ENCODE measurements around the gene ERAL1. TPM values are rescaled to one million over a fixed set of nuclear protein-coding genes. Genes with fewer than 3 reads are reported as not detected.

ERAL1 gene
- polyA plus RNA-seq, 3 donors: 27.7 to 34.5 (median 33.8) TPM

DNA sequence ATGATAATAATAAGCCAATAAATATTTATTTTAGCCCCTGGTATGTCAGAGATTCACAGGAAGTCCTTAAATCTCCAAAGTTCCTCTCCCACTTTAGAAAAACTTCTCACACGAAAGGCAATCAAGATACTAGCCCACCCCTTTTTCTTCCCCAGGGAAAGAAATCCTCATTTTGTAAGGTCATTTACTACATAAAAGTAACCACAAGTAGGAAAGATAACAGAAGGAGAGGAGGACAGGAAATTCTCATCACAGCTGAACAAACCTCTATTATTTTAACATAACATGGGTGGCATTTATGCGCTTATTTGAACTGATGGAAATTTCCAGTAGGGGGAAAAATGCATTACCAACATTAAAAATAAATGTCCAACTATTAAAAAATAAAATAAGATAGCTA lies 15.6 kb upstream of the ERAL1 start:
- Mint-ChIP-seq H3K4me1 (peaks cover 17% of the 10 kb centered on the region), H3K27me3 (ENCODE audit: low read depth in 3 of 3) (no peaks in the 10 kb centered on the region), H3K36me3 (peaks cover 3 to 6% of the 10 kb centered on the region in 2 donors), H3K27ac (no peak overlapping the region), H3K9me3 (peaks cover 0 to 2% (median 0%) of the 10 kb centered on the region in 7 donors), H3K4me3 (no peak overlapping the region)
- WGBS (ENCODE audit: insufficient coverage): no CpG with 5 or more reads among the region's 2 CpGs
- Histone ChIP-seq H2AFZ (ENCODE audit: insufficient read depth, low read depth, low read length, poor library complexity, severe bottlenecking) (no peak overlapping the region), H3K36me3 (replicated peaks in 1 of 2; ENCODE audit: control insufficient read depth in 1 of 2, insufficient read depth in 2 of 2, low read length in 2 of 2) (peaks cover 0 to 4% of the 10 kb centered on the region in 2 donors), H3K4me3 (replicated peaks in 1 of 3; ENCODE audit: low read depth in 2 of 3, low read length in 3 of 3) (no peak overlapping the region), H4K20me1 (ENCODE audit: insufficient read depth, low read length) (no peaks in the 10 kb centered on the region), H3K9me3 (replicated peaks in 1 of 2; ENCODE audit: control insufficient read depth in 1 of 2, insufficient read depth in 1 of 2, low read length in 2 of 2) (no peaks in the 10 kb centered on the region), H3K4me1 (ENCODE audit: control insufficient read depth in 1 of 2, insufficient read depth in 2 of 2, low read length in 2 of 2) (peaks cover 13 to 15% of the 10 kb centered on the region in 2 donors), H3K9ac (ENCODE audit: insufficient read depth, low read length, poor library complexity, severe bottlenecking) (no peak overlapping the region), H3K79me2 (ENCODE audit: insufficient read depth, low read length) (peaks cover 41% of the 10 kb centered on the region), H3K27me3 (ENCODE audit: control insufficient read depth in 2 of 2, insufficient read depth in 2 of 2, low read length in 2 of 2) (no peaks in the 10 kb centered on the region), H3K27ac (ENCODE audit: low read depth in 1 of 2, low read length in 2 of 2) (no peak overlapping the region), H3K4me2 (replicated peaks; ENCODE audit: extremely low read depth, low read length, poor library complexity, severe bottlenecking) (no peak overlapping the region)
- TF ChIP-seq, protein P1, sequence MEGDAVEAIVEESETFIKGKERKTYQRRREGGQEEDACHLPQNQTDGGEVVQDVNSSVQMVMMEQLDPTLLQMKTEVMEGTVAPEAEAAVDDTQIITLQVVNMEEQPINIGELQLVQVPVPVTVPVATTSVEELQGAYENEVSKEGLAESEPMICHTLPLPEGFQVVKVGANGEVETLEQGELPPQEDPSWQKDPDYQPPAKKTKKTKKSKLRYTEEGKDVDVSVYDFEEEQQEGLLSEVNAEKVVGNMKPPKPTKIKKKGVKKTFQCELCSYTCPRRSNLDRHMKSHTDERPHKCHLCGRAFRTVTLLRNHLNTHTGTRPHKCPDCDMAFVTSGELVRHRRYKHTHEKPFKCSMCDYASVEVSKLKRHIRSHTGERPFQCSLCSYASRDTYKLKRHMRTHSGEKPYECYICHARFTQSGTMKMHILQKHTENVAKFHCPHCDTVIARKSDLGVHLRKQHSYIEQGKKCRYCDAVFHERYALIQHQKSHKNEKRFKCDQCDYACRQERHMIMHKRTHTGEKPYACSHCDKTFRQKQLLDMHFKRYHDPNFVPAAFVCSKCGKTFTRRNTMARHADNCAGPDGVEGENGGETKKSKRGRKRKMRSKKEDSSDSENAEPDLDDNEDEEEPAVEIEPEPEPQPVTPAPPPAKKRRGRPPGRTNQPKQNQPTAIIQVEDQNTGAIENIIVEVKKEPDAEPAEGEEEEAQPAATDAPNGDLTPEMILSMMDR (IDR thresholded peaks at IDR 0.05): no peak
- intact Hi-C loops (cut with micrococcal nuclease): loop anchor here in 1 of 2 donors (10.0 kb wide), 1 partner anchor 74 kb away; no protein-coding TSS in a partner anchor
- no peak for DNase-seq

DNA sequence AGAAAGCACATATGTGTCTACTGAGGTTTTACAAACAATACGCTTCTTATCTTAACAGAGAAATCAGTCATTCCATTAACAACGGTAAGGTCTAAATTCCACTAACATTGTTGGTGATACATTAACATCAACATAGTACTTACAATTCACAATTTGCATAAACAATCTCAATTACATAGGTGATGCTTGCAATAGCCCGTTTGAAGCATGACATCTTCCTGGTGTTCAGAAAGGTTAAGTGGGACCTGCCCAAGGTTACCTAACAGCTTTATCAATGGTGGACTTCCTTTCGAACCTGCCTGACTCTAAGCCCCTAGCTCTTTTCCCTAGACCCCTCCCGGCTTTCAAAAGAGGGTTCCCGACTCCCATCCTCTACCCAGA lies 12.9 kb upstream of the ERAL1 start:
- peak overlapping the region; percentile 87 for H3K4me2 ChIP-seq (replicated peaks; ENCODE audit: extremely low read depth, low read length, poor library complexity, severe bottlenecking)
- peak overlapping the region; percentile 85 to 94 (median 90) for H3K27ac Mint-ChIP-seq
- DNase-seq: no peak
- WGBS (ENCODE audit: insufficient coverage): 0% methylated on average over 3 of the region's 6 CpGs
- peak overlapping the region; percentile 19 to 84 for H3K27ac ChIP-seq (ENCODE audit: low read depth in 1 of 2, low read length in 2 of 2)
- H3K9me3 ChIP-seq (replicated peaks in 1 of 2; ENCODE audit: control insufficient read depth in 1 of 2, insufficient read depth in 1 of 2, low read length in 2 of 2): no peaks in the 10 kb centered on the region
- peak overlapping the region; percentile 97 for H2AFZ ChIP-seq (ENCODE audit: insufficient read depth, low read depth, low read length, poor library complexity, severe bottlenecking)
- peaks cover 0 to 4% of the 10 kb centered on the region in 2 donors for H3K36me3 Mint-ChIP-seq
- peaks cover 35% of the 10 kb centered on the region for H3K79me2 ChIP-seq (ENCODE audit: insufficient read depth, low read length)
- peak overlapping the region; percentile 86 to 96 (median 89) for H3K4me3 ChIP-seq (replicated peaks in 1 of 3; ENCODE audit: low read depth in 2 of 3, low read length in 3 of 3)
- H3K4me1 ChIP-seq (ENCODE audit: control insufficient read depth in 1 of 2, insufficient read depth in 2 of 2, low read length in 2 of 2): peaks cover 13 to 15% of the 10 kb centered on the region in 2 donors
- no peaks in the 10 kb centered on the region for H4K20me1 ChIP-seq (ENCODE audit: insufficient read depth, low read length)
- intact Hi-C loops (cut with micrococcal nuclease): no loop called here
- H3K4me1 Mint-ChIP-seq: peaks cover 17% of the 10 kb centered on the region
- H3K4me3 Mint-ChIP-seq: peak overlapping the region; percentile 91 to 100
- H3K9me3 Mint-ChIP-seq: peaks cover 0 to 2% (median 0%) of the 10 kb centered on the region in 7 donors
- H3K27me3 ChIP-seq (ENCODE audit: control insufficient read depth in 2 of 2, insufficient read depth in 2 of 2, low read length in 2 of 2): no peaks in the 10 kb centered on the region
- TF ChIP-seq, protein P1 (IDR thresholded peaks at IDR 0.05): no peak
- H3K9ac ChIP-seq (ENCODE audit: insufficient read depth, low read length, poor library complexity, severe bottlenecking): peak overlapping the region; percentile 74
- H3K36me3 ChIP-seq (replicated peaks in 1 of 2; ENCODE audit: control insufficient read depth in 1 of 2, insufficient read depth in 2 of 2, low read length in 2 of 2): no peaks in the 10 kb centered on the region
- no peaks in the 10 kb centered on the region for H3K27me3 Mint-ChIP-seq (ENCODE audit: low read depth in 3 of 3)
